GM12864 (cell line): ENCODE measurements around the gene FOXO1.

ENCODE experiments used
- DNase-seq: peaks from one replicate; pipeline ENCODE4 v3.0.0-alpha.2; 2011; ENCODE audit warnings: low read depth
- H3K4me3 ChIP-seq: 2 replicates; pipeline ENCODE4 v1.5.1; 2011; ENCODE audit warnings: mild to moderate bottlenecking, low read depth, low read length, control low read depth
- TF ChIP-seq, protein P1 (sequence below): IDR thresholded peaks from 2 replicates; pipeline ENCODE4 v1.5.1; 2011; ENCODE audit warnings: low read depth, mild to moderate bottlenecking, moderate library complexity, low read length, control low read depth, inconsistent platforms; ENCODE audit errors: missing control alignments

FOXO1 gene

GRCh38 chr13:40539576-40540327 lies 126.7 kb downstream of the FOXO1 start:
- no peak for DNase-seq
- H3K4me3 ChIP-seq = no peak overlapping the region; the same call in 1 of the 2 replicates
- TF ChIP-seq, protein P1, sequence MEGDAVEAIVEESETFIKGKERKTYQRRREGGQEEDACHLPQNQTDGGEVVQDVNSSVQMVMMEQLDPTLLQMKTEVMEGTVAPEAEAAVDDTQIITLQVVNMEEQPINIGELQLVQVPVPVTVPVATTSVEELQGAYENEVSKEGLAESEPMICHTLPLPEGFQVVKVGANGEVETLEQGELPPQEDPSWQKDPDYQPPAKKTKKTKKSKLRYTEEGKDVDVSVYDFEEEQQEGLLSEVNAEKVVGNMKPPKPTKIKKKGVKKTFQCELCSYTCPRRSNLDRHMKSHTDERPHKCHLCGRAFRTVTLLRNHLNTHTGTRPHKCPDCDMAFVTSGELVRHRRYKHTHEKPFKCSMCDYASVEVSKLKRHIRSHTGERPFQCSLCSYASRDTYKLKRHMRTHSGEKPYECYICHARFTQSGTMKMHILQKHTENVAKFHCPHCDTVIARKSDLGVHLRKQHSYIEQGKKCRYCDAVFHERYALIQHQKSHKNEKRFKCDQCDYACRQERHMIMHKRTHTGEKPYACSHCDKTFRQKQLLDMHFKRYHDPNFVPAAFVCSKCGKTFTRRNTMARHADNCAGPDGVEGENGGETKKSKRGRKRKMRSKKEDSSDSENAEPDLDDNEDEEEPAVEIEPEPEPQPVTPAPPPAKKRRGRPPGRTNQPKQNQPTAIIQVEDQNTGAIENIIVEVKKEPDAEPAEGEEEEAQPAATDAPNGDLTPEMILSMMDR = no peak

DNA sequence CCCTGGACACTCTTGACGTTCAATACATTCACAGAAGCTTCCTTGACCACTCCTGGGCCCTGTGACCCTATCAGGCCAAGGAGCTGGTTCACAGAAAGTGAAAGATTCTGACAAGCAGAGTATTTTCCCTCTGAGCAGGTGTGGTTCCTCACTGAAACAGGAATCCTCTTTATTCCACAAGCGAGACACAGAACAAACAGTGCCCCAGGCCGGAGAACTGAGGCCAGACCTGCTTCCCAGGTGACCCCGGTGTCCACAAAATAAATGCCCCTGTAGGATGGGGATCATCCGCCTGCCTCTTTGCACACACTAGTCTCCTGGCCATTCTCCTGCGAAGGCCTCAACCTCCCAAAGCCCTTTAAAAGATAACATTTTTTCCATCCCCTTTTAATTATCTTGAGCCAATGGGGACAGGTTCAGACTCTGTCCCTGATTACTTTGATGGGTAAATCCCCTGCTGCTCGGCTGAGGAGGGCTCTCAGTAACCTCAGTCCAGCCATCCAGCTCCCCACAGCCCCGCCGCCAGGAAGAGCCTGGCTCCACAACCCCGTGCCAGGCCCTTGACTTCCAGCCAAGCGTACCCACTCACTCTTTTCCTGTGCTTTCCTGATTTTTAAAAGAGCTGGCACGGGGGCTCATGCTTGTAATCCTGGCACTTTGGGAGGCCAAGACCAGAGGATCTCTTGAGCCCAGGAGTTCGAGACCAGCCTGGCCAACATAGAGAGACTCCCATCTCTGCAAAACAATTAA lies 129.1 kb downstream of the FOXO1 start:
- no peak for DNase-seq
- H3K4me3 ChIP-seq = no peak overlapping the region
- TF ChIP-seq, protein P1 = no peak

GRCh38 chr13:40536443-40537113 lies 129.9 kb downstream of the FOXO1 start:
- no peak for DNase-seq
- no peak overlapping the region for H3K4me3 ChIP-seq
- TF ChIP-seq, protein P1 = no peak

DNA sequence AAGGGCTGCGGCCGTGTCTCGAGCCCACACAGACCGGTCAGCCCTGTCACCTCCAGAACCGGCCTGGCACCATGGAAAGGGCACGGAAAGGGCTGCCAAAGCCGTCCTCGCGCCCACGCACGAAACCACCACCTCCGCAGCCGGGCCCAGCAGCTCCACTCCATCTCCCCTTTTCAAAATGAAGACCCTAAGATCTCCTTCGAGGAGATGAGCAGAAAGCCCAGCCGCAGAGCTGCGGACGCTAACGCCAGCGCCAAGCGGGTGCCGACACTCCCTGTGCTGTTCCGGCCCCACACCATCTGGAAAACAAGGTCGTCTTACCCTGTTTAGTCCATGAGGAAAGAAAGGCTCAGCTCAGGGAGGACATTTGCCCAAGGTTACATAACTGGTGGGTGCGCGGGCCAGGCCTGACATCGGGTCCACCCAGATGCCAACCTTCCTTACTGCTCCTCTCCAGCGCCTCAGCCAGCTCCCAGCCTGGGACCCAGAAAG lies 131.1 kb downstream of the FOXO1 start:
- H3K4me3 ChIP-seq = no peak overlapping the region
- no peak for DNase-seq
- TF ChIP-seq, protein P1 = no peak

DNA sequence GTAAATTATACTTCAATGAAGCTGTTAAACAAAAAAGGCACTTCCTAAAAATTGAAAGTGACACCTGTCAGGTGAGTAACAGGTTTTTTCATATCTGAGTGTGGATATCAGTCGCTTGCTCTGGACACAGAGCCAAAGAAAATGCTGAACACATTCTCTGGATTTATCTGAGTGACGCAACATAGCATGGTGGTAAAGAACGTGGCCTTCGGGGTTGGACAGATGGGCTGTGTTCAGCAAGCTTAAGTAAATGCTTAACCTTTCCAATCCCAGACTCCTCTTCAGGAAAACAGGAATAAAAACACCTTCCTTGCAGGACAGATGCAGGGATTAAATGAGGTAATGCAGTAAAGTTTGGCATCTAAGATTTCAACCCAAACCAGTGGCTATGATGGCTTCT lies 132.0 kb downstream of the FOXO1 start:
- TF ChIP-seq, protein P1 = no peak
- no peak for DNase-seq
- no peak overlapping the region for H3K4me3 ChIP-seq

DNA sequence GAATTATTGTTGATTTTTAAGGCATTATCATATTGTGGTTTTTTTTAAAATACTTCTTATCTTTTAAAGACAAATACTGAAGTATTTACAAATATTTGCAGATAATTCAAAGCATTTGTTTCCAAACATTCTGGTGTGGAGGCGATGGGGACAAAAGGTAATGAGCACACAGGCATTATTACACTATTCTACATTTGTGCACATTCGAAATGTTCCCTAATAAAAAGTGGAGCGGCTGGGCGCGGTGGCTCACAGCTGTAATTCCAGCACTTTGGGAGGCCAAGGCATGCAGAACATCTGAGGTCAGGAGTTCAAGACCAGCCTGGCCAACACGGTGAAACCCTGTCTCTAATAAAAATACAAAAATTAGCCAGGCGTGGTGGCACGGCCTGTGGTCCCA lies 133.4 kb downstream of the FOXO1 start:
- no peak overlapping the region for H3K4me3 ChIP-seq
- DNase-seq = no peak
- TF ChIP-seq, protein P1 = no peak
